NCI-H748 (cell line): ENCODE measurements around the gene NUDT1.
"Not testable (repeated sequence)": the region's sequence is repeated elsewhere in the genome, so short reads cannot be mapped to it uniquely, and the experiment has no call there.

Experiments used
- DNase-seq: peaks from one replicate; lab custom pipeline; 2025; ENCODE audit not compliant: unreplicated experiment; lab: John Stamatoyannopoulos, UW

Gene NUDT1

GRCh38 chr7:2264158-2264557, 22.1 kb downstream of the NUDT1 start:
- DNase-seq = no peak

DNA sequence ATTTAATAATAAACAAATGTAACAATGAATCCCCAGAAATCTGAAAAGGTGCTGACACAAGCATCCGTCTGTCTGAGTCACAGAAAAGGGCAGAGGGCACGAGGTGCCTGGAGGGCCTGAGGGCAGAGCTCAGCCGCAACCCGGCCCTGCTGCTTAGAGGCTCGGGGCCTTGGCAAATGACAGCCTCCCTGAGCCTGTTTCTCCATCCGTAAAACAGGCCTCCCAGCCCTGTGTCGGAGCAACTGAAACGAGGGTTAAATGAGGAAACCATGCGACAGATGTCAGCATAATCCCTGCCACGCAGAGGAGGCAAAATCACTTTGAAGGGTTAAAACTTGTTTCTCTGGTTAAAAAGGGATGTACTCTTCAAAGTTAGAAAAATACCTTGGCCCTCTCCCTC, 24.9 kb downstream of the NUDT1 start:
- no peak for DNase-seq

DNA sequence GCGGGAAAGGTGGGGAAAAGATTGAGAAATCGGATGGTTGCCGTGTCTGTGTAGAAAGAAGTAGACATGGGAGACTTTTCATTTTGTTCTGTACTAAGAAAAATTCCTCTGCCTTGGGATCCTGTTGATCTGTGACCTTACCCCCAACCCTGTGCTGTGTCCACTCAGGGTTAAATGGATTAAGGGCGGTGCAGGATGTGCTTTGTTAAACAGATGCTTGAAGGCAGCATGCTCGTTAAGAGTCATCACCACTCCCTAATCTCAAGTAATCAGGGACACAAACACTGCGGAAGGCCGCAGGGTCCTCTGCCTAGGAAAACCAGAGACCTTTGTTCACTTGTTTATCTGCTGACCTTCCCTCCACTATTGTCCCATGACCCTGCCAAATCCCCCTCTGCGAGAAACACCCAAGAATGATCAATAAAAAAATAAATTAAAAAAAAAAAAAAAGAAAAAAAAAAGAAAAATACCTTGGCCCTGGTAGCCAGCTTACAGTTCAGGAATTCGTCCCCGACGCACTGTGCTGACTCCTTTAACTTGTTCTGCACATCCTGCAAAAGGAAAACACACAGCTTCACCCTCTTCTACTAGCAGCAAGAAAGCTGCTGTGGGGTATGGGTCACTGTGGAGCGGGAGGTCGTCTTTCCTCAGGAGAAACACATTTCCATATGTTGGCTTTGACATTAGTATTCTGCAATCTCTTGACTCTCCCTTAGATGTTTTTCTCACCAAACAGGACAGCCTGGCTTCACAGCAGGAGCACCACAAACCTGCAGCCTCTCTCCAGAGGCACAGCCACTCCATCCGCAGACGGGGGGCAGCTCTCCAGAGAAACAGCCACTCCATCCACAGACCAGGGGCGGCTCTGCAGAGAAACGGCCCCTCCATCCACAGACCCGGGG, 27.3 kb downstream of the NUDT1 start:
- not testable (repeated sequence) for DNase-seq

DNA sequence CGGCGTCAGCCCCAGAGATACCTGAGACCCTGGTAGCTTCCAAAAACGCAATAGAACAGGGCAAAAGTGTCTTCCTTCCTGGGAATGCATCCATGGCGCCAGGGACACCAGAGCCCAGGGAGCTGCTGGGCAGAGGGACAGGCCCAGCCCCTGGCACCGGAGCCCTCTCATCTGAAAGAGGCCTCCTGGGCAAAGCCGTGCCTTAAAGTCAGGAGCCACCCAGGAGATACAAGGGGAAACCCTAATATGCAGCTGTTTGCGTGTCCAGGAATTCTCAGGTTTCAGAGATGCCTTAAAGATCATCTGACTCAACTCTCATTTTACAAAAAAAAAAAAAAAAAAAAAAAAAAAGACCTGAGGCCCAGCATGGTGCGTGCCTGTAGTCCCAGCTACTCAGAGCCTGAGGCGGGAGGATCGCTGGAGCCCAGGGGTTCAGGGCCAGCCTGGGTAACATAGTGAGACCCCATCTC, 28.0 kb downstream of the NUDT1 start:
- DNase-seq = no peak

- DNase-seq = no peak
These were observed 28.5 kb downstream of the NUDT1 start for GRCh38 chr7:2270495-2270894.

GRCh38 chr7:2271273-2272026, 29.4 kb downstream of the NUDT1 start:
- no peak for DNase-seq

GRCh38 chr7:2272031-2272430, 30.0 kb downstream of the NUDT1 start:
- DNase-seq = no peak

- DNase-seq = no peak
These were observed 31.8 kb downstream of the NUDT1 start for GRCh38 chr7:2273866-2274265.

DNA sequence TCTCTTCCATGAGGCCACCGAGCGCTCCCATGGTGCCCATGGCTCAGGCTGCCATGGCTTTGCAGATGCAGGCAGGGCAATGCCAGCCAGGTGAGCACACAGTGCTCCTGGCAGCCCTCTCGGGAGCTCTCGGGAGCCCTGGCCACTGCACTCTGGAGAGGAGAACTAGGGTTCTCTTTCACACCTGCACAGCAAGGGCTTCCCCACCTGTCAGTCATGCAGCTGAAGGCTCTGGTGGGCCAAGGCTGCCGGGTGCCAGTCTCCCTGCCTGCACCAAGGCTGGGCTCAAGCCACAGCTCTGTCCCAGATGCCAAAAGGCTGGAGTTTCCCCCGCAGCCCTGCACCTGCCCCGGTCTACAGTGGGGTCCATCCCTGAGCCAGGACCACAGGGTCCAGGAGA, 32.6 kb downstream of the NUDT1 start:
- DNase-seq = no peak

DNA sequence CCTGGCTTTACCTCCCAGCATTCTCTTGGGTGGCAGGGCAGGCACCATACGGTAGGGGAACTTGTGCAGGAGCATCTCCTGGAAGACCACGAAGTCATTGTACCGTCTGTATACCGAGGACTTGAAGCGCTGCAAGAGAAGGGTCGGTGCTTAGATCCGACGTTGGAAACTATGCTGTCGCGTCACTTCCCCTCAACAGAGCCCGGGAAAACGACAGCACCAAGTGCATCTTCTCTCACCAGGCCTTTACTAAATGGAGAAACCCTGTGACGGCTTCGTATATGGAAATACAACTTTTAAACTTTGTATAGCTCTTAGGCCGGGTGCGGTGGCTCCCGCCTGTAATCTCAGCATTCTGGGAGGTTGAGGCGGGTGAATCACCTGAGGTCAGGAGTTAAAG, 33.1 kb downstream of the NUDT1 start:
- DNase-seq = no peak

DNA sequence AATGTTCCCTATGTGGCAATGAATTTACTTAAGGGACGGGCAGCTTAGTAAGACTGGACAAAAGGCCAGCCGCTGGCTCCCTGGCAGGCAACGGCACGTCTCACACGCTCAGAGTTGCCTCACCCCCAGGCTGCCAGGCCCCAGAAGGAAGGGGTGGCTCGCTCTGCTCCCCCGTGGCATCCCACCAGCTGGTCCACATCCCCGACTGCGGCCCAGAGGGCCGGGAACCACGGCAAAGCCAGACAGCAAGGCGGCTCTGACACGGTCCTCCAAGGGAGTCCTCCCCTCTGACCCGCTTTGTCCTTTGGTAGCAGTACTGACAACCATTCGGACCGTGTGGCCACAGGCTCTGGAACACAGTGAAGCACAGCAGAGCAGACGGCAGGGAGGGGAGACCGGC, 34.1 kb downstream of the NUDT1 start:
- DNase-seq = no peak

- DNase-seq = no peak
These were observed 36.0 kb downstream of the NUDT1 start for GRCh38 chr7:2278026-2278425.

- DNase-seq = no peak
These were observed 37.9 kb downstream of the NUDT1 start for GRCh38 chr7:2279896-2280295.

DNA sequence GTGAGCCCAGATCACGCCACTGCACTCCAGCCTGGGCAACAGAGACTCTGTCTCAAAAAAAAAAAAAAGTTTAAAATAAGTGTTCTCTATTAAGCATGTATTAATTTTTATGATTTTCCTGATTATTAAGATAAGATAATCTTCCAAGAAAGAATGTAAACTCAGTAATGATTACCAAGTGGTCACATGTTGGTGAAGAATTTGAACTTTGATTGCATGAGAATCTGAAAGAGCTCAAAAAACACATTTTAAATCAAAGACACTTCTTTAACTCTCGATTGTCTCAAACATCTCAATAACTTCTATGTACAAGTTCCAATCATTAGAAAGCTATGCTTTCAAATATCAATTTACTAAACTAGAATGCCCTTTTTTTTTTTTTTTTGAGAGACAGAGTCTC, 38.4 kb downstream of the NUDT1 start:
- DNase-seq = no peak

GRCh38 chr7:2281541-2281940, 39.5 kb downstream of the NUDT1 start:
- no peak for DNase-seq

GRCh38 chr7:2282185-2282751, 40.2 kb downstream of the NUDT1 start:
- DNase-seq = no peak

DNA sequence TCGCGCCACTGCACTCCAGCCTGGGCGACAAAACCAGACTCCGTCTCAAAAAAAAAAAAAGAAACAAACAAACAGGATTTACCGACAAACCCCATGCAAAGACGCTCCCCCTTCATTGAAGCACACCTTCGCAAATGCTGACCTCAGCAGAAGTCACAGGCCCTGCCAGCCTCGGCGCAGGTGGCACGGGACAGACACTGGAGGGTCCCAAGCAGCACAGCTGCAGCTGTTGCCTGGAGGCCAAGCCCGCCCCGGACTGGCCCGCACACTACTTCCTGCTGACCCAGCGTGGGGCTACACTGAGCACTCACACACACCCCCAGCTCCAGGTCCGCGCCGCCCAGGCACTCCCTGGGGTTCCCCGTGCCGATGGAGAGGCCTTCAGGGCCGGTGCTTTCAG, 41.0 kb downstream of the NUDT1 start:
- no peak for DNase-seq

DNA sequence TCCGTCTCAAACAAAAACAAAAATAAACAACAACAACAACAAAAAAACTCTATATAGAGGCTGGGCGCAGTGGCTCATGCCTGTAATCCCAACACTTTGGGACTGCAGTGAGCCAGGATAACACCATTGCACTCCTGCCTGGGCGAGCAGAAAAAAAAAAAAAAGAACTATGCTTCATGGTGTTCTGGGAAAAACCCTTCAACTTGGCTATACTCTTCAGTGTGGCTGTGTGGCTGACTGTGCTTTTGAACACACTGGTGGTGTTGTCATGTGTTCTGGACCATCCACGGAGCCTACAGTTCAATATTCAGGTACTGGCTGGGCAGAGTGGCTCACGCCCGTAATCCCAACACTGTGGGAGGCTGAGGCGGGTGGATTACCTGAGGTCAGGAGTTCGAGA, 45.7 kb downstream of the NUDT1 start:
- no peak for DNase-seq

DNA sequence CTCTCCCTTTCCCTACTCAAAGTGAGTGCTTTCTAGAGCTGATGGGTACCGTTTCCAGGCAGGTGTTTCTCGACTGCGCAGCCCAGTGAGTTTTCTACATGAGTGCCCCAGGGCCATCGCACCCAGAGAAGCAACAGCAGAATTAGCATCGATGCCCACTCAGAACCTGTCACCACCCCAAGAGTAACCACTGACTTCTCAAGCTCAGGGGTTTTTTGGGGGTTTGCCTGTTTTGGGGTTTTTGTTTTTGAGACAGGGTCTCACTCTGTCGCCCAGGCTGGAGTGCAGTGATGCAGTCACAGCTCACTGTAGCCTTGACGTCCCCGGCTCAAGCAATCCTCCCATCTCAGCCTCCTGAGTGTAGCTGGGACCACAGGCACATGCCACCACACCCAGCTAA, 46.5 kb downstream of the NUDT1 start:
- DNase-seq = no peak

DNA sequence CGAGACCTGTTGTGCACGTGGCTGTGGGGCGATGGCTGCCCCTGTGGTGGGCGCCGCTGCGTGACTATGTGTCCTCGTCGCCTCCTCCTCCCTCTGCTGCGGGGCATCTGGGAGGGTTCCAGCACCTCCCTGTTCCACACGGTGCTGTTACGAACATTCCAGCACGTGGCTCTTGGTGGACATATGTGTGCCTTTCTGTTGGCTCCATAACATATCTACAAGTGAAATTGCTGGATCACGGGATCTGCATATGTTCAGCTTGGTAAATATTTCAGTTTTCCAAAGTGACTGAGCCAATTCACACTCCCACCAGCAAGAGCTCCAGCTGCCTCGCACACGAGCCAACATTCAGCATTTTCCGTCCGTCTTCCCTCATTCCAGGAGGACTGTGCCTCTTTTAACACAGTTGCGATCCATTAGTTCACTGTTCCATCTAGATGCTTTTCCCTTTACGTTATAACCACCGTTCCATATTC, 47.1 kb downstream of the NUDT1 start:
- no peak for DNase-seq

DNA sequence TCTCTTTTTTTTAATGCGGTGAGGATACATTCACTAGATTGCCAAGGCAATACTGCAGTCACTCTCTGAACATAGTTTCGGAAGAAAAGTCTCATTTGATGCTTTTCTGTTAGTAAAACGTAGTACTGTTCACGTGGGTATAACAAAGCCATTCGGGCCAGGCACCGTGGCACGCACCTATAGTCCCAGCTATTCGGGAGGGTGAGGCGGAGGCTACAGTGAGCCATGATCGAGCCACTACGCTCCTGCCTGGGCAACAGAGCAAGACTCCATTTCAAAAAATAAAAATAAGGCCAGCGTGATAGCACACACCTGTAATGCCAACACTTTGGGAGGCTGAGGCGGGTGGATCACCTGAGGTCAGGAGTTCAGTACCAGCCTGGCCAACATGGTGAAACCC, 47.6 kb downstream of the NUDT1 start:
- no peak for DNase-seq

- DNase-seq = no peak
These were observed 48.9 kb downstream of the NUDT1 start for GRCh38 chr7:2290877-2291276.
